Transverse colon (tissue), 4 donors: Measurements from ENCODE around the gene COL10A1.

ENCODE experiments used
- CTCF ChIP-seq, 5 experiments: fragments of 200-600 bp in 3 of 5; fragments of 450-650 bp in 2 of 5; sonication (generic) in 3 of 5; IDR thresholded peaks; 1 replicate in 2 of 5; 2 replicates in 3 of 5; pipeline ENCODE4 v1.5.1; 2016 to 2017; ENCODE audit warnings: antibody characterized with exemption in 5 of 5, inconsistent platforms in 3 of 5, mild to moderate bottlenecking in 2 of 5, moderate library complexity in 1 of 5
- EP300 ChIP-seq: sonication (generic); formaldehyde crosslinking; IDR thresholded peaks from one replicate; pipeline ENCODE4 v1.6.1; 2017; ENCODE audit warnings: antibody characterized with exemption, low read depth
- POLR2A ChIP-seq: fragments of 450-650 bp; IDR thresholded peaks from one replicate; pipeline ENCODE4 v1.6.1; 2016; ENCODE audit warnings: antibody characterized with exemption, mild to moderate bottlenecking, moderate library complexity
- POLR2AphosphoS5 ChIP-seq, 3 donors: sonication (generic); formaldehyde crosslinking; IDR thresholded peaks; one replicate each; pipeline ENCODE4 v1.6.1; 2016; ENCODE audit warnings: antibody characterized with exemption in 3 of 3

DNA sequence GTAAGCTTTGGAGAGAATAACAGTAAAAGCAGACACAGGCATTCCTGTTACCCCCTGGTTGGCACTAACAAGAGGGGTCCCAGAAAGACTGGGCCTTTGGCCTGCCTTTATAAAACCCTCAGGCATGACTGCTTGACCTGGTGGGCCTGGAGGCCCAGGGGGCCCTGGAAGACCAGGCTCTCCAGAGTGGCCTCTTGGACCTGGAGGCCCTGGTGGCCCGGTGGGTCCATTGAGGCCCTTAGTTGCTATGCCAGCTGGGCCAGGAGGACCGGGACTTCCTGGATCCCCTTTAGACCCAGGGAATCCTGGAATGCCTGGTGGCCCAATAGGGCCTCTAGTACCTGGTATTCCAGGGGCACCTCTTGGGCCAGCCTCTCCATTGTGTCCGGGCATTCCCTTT, 5.5 kb downstream of the COL10A1 start:
- TF ChIP-seq EP300 (no peak), POLR2A (no peak), CTCF (IDR thresholded peaks at IDR 0.05) (no peak), POLR2AphosphoS5 (IDR thresholded peaks at IDR 0.05) (no peak)
